Measurements from ENCODE around the gene AKAP8L.
"Not testable (repeated sequence)": the region's sequence is repeated elsewhere in the genome, so short reads cannot be mapped to it uniquely, and the experiment has no call there.

Gene AKAP8L

GRCh38 chr19:15417699-15418098 is 1.1 kb downstream of the AKAP8L start:
- DNase-seq, result no peak

GRCh38 chr19:15412832-15413231 is 6.0 kb downstream of the AKAP8L start:
- no peak for DNase-seq

- not testable (repeated sequence) for DNase-seq
Observed at GRCh38 chr19:15411351-15411750, 7.4 kb downstream of the AKAP8L start.

- DNase-seq, result no peak
Observed at GRCh38 chr19:15404780-15405211, 14.0 kb downstream of the AKAP8L start.

- no peak for DNase-seq
Observed at GRCh38 chr19:15404097-15404779, 14.6 kb downstream of the AKAP8L start.

GRCh38 chr19:15403151-15403531 is 15.6 kb downstream of the AKAP8L start:
- DNase-seq, result no peak

- DNase-seq, result no peak
Observed at GRCh38 chr19:15402411-15403150, 16.2 kb downstream of the AKAP8L start.

- no peak for DNase-seq
Observed at GRCh38 chr19:15401397-15401710, 17.4 kb downstream of the AKAP8L start.

GRCh38 chr19:15400521-15401396 is 18.0 kb downstream of the AKAP8L start:
- no peak for DNase-seq

- no peak for DNase-seq
Observed at GRCh38 chr19:15399635-15400034, 19.2 kb downstream of the AKAP8L start.

- DNase-seq, result no peak
Observed at GRCh38 chr19:15399234-15399515, 19.6 kb downstream of the AKAP8L start.

- no peak for DNase-seq
Observed at GRCh38 chr19:15398501-15399233, 20.1 kb downstream of the AKAP8L start.

GRCh38 chr19:15397782-15398181 is 21.0 kb downstream of the AKAP8L start:
- no peak for DNase-seq

- no peak for DNase-seq
Observed at GRCh38 chr19:15397236-15397635, 21.6 kb downstream of the AKAP8L start.

- DNase-seq, result no peak
Observed at GRCh38 chr19:15396436-15396835, 22.4 kb downstream of the AKAP8L start.

GRCh38 chr19:15395251-15395650 is 23.5 kb downstream of the AKAP8L start:
- DNase-seq, result not testable (repeated sequence)

GRCh38 chr19:15394426-15394825 is 24.4 kb downstream of the AKAP8L start:
- DNase-seq, result no peak

GRCh38 chr19:15393963-15394362 is 24.8 kb downstream of the AKAP8L start:
- DNase-seq, result no peak

GRCh38 chr19:15390814-15391213 is 28.0 kb downstream of the AKAP8L start:
- no peak for DNase-seq

- DNase-seq, result no peak
Observed at GRCh38 chr19:15381864-15382263, 36.9 kb downstream of the AKAP8L start.

GRCh38 chr19:15381429-15381828 is 37.4 kb downstream of the AKAP8L start:
- no peak for DNase-seq

GRCh38 chr19:15379999-15380647 is 38.7 kb downstream of the AKAP8L start:
- no peak for DNase-seq
